Mucosa of descending colon (tissue), 3 donors: ENCODE data around the gene PPARD. TPM values are rescaled to one million over a fixed set of nuclear protein-coding genes. Genes with fewer than 3 reads are reported as not detected.

Experiments
- ATAC-seq: fragments of 200-7000 bp; cut with Tn5 transposase; one replicate; pipeline ENCODE4 v1.9.1; 2020; ENCODE audit warnings: mild to moderate bottlenecking, moderate library complexity
- DNase-seq, 3 donors: peaks; one replicate each; pipeline ENCODE4 v3.0.0-alpha.2; 2020
- H3K36me3 ChIP-seq: fragments of 200-600 bp; one replicate; pipeline ENCODE4 v1.8.0; 2021; ENCODE audit warnings: low read depth, mild to moderate bottlenecking
- H3K4me1 ChIP-seq: fragments of 200-600 bp; one replicate; pipeline ENCODE4 v1.8.0; 2021; ENCODE audit warnings: low read depth, mild to moderate bottlenecking
- H3K4me3 ChIP-seq: fragments of 200-600 bp; one replicate; pipeline ENCODE4 v1.8.0; 2021; ENCODE audit warnings: mild to moderate bottlenecking
- H3K9me3 ChIP-seq: fragments of 200-600 bp; one replicate; pipeline ENCODE4 v1.8.0; 2021; ENCODE audit warnings: mild to moderate bottlenecking
- CTCF ChIP-seq: fragments of 200-600 bp; IDR thresholded peaks from one replicate; pipeline ENCODE4 v1.8.0; 2022; ENCODE audit warnings: antibody characterized with exemption, mild to moderate bottlenecking
- intact Hi-C, 2 donors: fragments of 100-400 bp; cut with DNase I in 1 of 2; cut with micrococcal nuclease in 1 of 2; formaldehyde crosslinking; loops; one replicate each; pipeline versions ENCODE4 v1.11.0 to v1.11.1; 2022; cut with DNase I, micrococcal nuclease
- total RNA-seq, 3 donors: library from RNA; stranded (reverse); fragmentation: NEBNext Ultra II Directional in 2 of 3; extraction: Animal tissue kit (Norgen Biotek cat#: 25700) in 2 of 3; gene quantifications; one replicate each; pipeline versions ENCODE4 v1.2.1 to v1.2.4, GENCODE V29; 2021 to 2023
- donor health status: DM: no; HTN: no; CAD: no; lungs with moderate emphysema.
- donor health status: DM: no; HTN: no; CAD: no.
- donor health status: DM: no; HTN: yes; CAD: no.

Gene PPARD
- total RNA-seq, 3 donors from 2014 or later = 44.4 to 66.7 (median 65.6) TPM

DNA sequence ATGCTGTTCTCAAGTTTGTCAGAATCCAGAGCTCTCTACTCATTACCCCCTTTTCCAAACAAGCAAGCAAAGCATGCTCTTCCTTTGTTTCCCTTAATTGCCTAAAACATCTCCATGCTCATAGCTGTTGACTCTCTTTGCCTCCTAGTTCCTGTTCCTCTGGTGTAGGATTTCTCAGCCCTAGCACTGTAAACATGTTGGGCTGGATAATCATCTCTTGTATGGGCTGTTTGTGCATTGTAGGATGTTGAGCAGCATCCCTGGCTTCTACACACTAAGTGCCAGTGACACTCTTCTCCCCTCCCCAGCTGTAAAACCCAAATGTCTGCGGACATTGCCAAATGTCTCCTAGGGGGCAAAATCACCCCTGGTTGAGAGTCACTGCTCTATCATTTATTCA is 14.0 kb downstream of the PPARD start:
- Histone ChIP-seq H3K4me1 (no peaks in the 10 kb centered on the region), H3K36me3 (no peaks in the 10 kb centered on the region), H3K4me3 (no peak overlapping the region), H3K9me3 (no peaks in the 10 kb centered on the region)
- no peak for TF ChIP-seq CTCF
- intact Hi-C loops = no loop called here
- ATAC-seq = no peak
- no peak for DNase-seq

- ATAC-seq = no peak
- no peak for DNase-seq
- intact Hi-C loops = no loop called here
- Histone ChIP-seq H3K9me3 (no peaks in the 10 kb centered on the region), H3K36me3 (no peaks in the 10 kb centered on the region), H3K4me1 (no peaks in the 10 kb centered on the region), H3K4me3 (no peak overlapping the region)
- TF ChIP-seq CTCF = no peak
Measured at GRCh38 chr6:35357677-35358076, 15.3 kb downstream of the PPARD start.

DNA sequence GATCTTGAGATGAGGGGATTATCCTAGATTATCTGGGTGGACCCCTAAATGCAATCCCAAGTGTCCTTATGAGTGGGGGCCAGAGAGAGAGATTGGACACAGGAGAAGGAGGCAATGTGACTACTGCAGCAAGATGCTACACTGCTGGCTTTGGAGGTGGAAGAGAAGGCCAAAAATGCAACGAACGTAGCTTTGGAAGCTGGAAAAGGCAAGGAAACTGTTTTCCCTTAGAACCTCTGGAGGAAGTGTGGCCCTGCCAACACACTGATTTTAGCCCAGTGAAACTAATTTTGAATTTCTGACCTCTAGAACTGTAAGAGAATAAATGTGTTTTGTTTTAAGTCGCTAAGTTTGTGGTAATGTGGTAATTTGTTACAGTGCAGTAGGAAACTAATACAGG is 15.7 kb downstream of the PPARD start:
- no peak for TF ChIP-seq CTCF
- Histone ChIP-seq H3K4me3 (no peak overlapping the region), H3K36me3 (no peaks in the 10 kb centered on the region), H3K4me1 (no peaks in the 10 kb centered on the region), H3K9me3 (no peaks in the 10 kb centered on the region)
- intact Hi-C loops = no loop called here
- DNase-seq = no peak
- ATAC-seq = no peak

- Histone ChIP-seq H3K36me3 (no peaks in the 10 kb centered on the region), H3K4me3 (no peak overlapping the region), H3K9me3 (no peaks in the 10 kb centered on the region), H3K4me1 (no peaks in the 10 kb centered on the region)
- no peak for TF ChIP-seq CTCF
- ATAC-seq (no peak), DNase-seq (no peak)
- intact Hi-C loops = no loop called here
Measured at GRCh38 chr6:35359346-35359743, 17.0 kb downstream of the PPARD start.

GRCh38 chr6:35359744-35360348 is 17.5 kb downstream of the PPARD start:
- ATAC-seq (peak; percentile 27), DNase-seq (no peak)
- Histone ChIP-seq H3K36me3 (no peaks in the 10 kb centered on the region), H3K9me3 (no peaks in the 10 kb centered on the region), H3K4me1 (no peaks in the 10 kb centered on the region), H3K4me3 (no peak overlapping the region)
- no peak for TF ChIP-seq CTCF
- intact Hi-C loops = no loop called here
